Ammon's horn (tissue), 1 donor: Measurements from ENCODE around the gene CEP78.
"Not testable (repeated sequence)": the region's sequence is repeated elsewhere in the genome, so short reads cannot be mapped to it uniquely, and the experiment has no call there.

Experiments used
- DNase-seq: peaks from one replicate; pipeline ENCODE4 v3.0.0-alpha.2; 2016; ENCODE audit warnings: low spot score

CEP78 gene

DNA sequence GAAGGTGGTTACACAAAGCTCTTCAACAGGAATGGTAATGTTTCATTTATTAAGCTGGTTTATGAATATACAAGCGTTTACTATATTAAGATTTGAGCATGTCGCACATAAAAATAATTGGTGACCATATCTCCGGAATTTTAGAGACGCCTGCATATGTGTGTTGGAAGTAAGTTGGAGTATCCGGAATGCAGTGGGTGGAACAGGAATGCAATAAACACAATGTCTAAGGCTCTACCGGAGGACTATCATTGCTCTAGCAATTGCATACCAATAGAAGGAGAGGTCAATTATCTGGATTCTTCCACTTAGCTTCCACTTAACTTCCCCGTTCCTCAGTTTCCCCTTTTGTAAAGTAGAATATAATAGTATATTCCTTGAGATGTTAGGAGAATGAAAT lies 1.1 kb upstream of the CEP78 start:
- no peak for DNase-seq

DNA sequence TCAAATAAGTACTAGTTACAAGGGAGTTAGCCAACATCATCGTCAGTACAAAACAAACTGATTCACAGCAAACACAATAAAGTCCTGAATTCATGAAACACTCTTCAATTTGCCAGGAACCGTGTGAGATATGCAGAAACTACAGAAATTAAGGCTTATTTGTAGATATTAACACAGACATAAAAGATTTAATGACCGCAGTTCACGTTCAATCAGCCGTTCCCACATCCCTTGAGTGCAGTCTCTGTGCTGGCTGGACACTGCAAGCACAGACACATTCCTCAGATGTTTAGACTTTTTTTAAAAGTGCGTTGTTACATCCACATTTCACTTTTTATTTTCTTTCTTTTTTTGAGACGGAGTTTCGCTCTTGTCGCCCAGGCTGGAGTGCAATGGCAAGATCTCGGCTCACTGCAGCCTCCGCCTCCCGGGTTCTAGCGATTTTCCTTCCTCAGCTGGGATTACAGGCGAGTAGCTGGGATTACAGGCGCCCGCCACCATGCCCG lies 566 bp upstream of the CEP78 start:
- peak; percentile 14 for DNase-seq

DNA sequence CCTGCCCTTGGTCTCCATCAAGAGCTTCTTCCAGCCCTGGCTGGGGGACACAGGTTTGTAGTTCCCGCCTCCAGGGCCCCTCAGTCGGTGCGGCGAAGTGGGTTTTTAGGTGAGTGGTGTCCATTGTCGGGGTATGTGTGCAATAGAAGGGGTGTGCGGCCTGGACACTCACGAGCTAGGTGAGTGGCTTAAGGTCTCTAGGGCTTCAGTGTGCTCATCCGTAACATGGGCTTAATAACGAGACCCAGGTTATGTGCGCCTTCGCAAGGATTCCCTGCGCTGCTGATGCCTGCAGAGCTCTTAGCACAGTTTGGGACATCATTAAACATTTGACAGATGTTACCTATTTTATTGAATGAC lies 656 bp downstream of the CEP78 start:
- peak; percentile 22 for DNase-seq

DNA sequence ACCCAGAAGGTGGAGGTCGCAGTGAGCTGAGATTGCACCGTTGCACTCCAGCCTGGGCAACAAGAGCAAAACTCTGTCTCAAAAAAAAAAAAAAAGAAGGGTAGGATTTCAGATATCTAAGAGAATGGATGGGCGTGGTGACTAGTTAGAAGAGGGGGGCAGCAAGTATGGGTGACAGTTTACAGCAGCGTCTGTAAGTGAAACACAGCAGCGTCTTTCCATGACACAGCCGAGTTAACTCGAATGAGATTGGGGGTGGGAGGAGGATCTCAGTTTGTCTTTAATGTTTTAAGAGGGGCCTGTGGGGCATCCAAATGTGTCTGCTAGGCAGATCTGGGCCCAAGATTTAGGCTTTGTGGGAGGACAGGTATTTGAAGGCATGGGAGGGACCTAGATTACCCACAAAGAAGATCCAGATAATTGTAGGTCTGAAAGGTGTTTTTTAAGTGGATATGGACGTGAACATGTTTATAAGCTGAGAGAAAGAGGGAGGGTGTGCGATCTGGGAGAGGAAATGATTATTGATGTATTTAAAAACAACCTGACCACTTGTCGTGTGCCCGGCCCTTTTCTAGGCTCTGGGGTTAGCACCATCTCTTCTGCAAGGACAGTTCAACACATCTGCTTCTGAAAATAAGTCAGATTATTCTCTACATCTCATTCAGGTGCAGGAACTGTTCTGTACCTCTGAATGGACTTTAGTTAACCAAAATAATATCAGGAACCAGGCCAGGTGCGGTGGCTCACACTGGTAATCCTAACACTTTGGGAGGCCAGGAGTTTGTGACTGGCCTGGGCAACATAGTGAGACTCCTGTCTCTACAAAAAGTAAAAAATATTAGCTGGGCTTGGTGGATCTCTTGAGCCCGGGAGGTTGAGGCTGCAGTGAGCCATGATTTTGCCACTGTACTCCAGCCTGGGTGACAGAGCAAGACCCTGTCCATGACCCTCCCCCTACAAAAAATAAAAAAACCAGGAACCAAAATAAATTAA lies 2.5 kb downstream of the CEP78 start:
- no peak for DNase-seq

DNA sequence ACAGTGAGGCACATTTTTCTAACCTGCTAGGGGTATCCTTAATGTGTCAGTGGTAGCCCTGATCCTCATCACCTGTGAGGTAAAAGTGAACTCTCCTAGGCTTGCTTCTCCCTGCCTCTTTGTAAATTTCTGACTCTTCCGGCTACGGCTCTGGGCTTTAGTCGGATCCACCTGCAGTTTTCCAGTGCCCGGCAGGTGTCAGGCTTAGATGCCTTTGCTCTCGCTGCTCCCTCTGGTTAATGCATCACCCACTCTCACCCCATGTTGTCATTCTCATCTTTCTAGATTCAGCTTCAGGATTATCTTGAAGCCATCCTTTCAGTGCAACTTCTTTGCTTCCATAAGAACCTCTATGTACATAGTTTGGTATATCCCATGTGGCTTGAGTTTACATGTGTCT lies 3.6 kb downstream of the CEP78 start:
- peak; percentile 29 for DNase-seq

DNA sequence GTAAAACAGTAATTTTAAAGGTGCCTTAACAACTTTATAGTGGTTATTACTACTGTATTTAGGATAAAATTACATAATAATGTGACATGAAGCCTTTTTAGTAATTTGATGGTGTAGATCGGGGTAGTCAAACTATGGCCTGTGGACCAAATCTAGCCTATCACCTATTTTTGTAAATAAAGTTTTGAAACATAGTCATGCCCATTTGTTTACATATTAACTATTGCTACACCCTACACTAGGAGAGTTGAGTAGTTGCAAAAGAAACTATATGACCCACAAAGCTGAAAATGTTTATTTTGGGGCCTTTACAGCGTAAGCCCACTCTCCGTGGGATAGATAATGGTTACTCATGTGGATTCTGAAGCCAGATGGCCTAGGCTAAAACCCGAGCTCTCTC lies 6.2 kb downstream of the CEP78 start:
- DNase-seq, result no peak

DNA sequence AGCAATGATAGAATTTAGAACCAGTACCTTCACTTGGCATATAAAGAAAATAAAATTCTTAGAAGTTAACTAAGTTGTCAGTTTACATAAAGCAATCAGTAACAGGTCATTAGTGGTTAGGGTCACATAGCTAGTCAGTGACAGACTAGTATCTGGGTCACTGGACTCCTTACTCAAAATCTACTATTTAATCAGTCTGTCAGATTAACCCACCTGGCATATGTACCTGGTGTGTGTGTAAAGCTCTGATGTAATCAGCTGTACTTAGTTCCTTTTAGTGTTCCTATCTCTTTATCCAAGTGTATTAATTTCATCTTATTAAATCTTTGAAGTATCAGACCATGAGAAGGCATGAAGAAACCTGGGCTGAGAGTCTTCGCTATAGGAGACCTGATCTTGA lies 7.3 kb downstream of the CEP78 start:
- no peak for DNase-seq

DNA sequence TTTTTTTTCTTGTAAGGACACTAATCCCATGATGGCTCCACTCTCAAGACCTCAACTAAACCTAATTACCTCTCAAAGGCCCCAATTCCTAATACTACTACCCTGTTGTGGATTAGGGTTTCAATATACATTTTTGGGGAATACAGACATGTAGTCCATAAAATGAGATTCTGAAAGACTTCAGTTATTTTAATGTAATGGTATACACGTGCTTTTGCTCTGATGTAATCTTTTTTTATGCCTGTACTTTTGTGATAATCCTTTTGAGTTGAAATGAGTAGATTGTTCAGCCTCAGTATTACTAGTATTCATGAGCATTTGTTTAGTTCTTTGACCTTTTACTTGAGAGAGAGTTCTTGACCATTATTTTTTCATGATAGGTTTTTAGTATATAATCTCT lies 9.5 kb downstream of the CEP78 start:
- DNase-seq, result no peak

DNA sequence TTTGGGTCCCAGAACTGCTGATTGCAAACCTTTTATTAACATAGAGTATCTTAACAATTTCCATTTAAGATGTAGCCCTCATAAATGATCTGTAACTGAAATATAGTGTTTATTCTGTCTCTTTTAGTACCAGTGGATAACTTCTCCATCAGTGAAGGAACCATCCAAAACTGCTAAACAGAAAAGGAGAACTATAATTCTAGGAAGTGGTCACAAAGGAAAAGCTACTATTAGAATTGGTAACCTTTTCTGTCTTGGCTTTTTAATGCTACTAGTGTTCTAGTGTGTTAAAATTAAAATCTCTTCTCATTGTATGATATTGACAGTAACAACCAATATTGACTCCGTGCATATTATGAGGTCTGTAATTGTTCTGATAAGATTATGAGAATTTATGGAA lies 12.8 kb downstream of the CEP78 start:
- no peak for DNase-seq

DNA sequence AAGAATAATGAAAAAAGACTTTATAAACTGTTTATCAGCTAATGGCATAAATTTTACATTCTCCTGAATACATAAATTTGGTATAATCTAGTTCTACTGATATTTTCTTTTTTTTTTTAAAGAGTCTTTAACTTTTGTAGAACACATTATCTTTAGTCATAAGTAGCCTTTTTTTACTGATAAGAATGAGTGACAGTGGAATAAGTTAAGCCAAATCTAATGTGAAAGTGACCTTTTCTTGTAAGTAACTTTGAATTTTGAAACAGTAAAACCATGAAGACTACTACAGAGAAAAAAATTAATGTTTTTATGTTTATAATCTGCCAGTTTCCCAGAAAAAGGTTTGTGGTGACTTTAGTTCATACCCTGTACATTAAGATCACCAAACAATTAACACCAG lies 13.7 kb downstream of the CEP78 start:
- DNase-seq, result no peak

DNA sequence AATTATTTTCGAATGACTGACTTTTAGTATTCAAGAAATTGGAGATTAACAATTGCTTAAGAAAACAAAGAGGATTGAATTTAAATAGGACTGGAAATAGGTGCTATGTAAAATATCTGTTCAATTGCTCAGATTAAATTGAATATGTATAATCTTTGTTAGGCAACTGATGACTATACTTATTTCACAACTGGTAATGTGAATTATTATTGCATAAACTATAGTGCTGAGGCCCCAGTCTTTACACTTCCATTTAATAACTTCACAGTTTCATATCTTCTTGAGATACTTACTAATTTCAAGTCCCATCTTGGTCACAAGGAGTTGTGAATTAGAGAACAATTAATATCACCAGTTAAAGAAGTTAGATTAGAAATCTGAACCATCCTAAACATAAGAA lies 16.7 kb downstream of the CEP78 start:
- DNase-seq, result no peak

DNA sequence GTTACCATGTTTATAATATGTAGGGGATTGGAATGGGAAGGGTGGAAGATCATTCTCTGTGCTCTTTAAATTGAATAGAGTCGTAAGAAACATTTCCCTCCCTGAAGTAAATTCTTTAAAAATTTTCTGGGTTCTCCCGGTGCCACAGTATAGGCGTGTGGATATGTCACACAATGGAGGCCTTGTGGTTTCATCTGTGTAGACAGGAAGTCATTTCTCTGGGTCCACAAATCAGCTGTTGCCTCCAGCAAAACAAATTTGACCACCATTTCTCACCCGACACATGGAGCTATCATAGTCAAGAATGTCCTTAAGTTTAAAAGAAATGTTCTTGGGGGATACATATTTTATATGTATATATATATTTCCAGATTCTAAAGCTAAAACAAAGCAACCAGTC lies 17.4 kb downstream of the CEP78 start:
- DNase-seq, result no peak

DNA sequence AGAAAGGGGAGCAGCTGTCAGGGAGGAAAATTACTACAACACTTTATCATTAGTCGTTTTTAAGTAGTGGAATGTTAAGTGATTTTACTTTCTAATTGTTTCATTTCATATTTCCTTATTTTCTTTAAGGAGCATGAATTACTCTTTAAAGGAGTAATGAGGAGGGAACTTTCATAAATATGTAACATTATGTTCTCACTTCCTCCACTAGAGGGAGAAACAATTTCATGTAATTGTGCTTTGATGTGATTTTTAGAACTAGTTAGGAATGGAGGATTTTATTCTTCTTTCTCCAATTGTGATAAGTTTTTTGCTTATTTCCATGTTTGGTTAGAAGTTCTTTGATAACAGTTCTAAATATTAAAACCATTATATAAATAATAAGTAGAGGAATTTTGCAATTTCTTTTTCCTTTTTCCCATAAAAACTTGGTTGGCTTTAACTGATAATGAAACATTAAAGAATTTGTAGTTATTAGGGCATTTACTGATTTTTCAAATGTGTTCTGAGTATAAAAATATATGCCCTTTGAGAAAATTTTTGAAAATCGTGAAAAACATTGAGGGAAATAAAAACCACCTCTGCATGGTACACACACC lies 25.6 kb downstream of the CEP78 start:
- DNase-seq, result peak; percentile 50

DNA sequence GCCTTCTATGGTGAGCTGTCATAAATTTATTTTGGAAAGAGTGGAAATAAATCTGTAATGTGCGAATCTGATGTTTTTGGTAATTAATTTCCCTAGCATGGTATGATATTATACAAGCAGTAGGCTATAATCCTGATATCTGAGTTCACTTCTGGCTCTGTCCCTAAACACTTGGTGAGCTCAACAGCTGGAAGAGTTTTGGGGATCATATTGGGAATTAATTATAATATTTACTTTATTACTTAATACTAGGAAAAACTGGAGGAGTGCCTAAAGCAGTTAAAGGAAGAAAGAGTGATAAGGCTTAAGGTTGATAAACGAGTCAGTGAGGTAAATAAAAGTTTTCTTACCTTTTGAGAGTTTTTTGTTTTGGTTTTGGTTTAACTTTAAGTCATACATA lies 26.8 kb downstream of the CEP78 start:
- DNase-seq, result no peak

DNA sequence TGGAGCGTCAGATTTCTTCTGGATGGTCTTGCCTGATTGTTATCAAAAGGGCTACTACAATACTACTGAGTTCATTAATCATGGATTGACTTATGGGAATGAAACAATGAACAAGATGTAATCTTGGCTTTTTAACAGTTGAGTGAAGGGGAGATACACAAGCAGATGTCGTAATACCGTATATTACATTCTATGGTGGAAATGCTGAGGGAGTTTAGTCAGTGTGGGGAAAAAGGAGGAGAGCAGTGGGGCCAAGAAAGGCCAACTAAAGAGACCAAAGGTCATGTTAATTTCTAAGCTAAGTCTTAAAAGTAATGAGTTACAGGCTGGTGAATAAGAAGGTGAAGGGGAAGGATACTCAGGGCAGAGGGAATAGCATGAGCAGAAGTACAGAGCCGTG lies 32.0 kb downstream of the CEP78 start:
- DNase-seq, result no peak

DNA sequence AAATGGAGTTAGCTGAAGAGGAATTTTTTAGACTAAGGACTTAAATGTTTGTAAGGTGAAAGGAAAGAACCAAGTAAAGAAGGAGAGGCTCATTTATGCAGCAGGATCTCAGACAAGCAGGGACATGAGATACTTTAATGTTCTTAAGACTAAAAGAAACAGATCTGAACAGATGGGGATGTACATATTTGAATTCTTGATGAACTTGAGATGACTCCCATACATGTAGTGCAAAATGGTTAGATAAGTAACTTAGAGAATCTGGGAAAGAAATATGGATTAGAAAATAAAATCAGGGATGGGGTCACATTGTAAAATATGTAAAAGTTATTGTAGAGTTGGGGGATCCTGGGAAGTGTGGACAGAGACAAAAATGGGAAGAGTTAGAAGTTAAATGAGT lies 33.9 kb downstream of the CEP78 start:
- no peak for DNase-seq

DNA sequence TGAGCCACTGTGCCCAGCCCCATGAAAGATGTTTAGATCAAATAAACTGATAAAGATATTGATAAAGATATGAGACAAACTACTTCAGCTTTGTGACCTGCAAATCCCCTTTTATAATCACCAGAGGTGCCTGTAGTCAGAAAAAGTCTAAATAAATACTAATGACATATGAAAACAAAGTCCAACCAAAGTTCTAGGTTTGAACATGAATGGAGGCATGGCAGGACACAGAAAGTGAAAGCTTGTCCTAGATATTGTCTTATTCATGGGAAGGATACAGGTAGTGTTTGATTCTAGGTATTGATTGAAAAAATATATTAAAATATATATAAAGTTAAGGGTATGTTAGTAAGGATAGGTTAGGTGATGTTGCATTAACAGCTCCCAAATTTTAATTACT lies 36.4 kb downstream of the CEP78 start:
- DNase-seq, result no peak

DNA sequence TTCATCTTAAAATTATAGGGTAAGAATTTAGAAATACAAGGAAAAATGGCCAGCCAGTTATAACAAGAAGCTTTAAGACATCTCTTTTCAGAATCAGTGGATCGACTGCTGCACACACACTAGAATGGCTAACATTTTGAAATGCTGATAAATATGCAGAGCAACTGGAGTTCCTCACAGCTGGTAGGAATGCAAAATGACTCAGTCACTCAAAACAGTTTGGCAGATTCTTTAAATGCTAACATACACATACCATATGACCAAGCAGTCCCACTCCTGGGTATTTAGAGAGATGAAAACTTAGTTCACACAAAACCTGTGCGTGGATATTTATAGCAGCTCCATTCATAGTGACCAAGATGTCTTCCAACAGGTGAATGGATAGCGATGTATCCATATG lies 37.9 kb downstream of the CEP78 start:
- no peak for DNase-seq

DNA sequence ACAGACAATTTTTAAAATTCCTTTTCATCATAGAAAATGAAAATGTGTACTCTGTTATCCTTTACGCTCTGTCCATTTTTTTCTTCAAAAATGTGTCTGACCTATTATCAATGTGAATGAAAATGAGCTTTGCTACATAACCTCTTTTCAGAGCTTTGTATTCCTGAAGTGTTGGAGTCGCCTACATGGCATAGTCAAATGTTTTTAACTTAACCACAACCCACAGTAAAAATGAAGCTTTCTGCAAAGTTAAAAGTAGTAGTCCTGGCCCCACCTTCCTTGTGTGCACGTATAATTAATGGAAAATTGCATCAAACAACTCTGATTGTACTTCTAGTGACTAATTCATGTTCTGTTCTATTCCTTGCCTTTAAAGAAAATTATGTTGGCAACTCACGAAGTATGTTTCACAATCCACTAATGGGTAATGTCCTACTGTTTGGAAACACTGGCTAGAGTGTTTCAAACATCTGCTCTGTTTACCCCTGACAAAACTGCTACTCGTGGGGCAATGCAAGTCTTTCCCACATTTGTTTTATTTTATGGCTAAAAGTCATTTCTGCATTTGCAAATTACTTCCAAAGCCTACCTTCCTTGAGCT lies 42.4 kb downstream of the CEP78 start:
- no peak for DNase-seq

DNA sequence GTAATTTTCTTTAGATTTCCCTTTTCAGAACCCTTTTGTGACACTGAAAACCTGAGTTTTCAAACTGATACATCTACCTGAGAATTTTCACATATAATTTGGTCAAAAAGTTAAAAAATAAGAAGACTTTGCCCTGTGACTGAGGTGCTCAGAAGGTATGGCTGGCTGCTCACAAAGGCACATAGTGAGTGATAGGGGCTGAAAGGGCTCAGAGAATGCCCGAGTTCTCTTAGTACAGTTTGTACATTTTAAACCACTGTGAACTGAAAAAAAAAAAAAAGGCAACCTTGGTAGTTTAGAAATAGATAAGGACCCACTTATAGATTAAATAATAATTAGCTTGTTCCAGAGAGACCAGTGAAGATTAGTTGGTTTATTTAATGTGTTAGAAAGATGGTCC lies 42.9 kb downstream of the CEP78 start:
- no peak for DNase-seq

DNA sequence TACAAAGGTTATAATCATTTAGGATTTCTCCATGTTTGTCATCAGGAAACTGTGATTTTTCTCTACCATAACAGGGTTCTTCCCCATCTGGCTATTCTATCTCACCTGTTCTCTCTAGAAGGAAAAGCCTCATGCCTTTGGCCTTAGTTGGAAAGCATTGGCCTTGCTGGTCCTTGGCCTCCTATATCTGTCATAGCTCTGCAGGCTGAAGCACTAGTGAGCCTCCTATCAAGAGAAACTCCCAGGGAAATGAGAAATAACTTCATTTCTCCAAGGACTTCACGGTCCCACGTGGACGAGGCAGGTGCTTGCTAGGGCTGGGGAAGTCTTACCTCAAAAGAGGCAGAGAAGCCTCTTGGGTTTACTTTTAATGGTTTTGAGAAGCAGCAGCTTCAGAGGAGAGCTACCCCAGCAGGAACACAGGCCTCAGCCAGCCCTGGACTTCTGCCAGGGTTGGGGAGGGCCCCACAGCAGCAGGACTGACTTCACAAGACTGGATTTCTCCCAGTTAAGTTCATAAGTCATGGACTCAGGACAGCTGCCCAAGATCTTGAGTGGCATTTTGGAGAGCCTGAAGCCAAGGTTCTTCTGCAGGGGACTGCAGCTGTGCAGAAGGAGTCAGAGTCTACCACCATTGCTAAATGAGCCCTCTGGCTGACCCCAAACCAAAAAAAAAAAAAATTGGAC lies 45.2 kb downstream of the CEP78 start:
- peak; percentile 52 for DNase-seq

DNA sequence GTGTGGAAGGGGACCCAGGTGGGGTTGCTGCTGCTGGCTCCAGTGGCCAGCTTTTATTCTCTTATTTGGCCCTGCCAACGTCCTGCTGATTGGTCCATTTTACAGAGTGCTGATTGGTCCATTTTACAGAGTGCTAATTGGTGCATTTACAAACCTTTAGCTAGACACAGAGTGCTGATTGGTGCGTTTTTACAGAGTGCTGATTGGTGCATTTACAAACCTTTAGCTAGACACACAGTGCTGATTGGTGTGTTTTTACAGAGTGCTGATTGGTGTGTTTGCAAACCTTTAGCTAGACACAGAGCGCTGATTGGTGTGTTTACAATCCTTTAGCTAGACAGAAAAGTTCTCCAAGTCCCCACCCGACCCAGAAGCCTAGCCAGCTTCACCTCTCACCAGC lies 48.3 kb downstream of the CEP78 start:
- DNase-seq, result not testable (repeated sequence)

DNA sequence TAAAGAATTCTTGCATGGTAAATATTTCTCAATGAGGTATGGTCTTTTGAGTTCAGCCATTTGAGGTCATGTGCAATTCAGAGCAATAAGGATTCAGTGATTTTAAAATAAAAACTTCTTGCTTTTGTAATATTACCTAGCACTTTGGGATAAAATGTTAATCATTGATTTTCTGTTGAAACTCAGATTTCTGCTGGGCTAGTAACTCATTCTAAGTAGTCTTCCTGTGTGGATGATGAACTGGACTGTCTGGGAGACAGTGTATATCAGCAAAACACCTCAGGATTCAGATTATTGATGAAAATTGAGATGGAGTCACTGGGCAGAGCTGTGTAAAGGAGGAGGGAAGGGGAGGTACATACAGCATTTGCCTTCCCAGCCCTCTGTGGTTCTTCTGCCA lies 50.2 kb downstream of the CEP78 start:
- no peak for DNase-seq
